ENCODE data around the gene TBCC.
"Not testable (repeated sequence)": the region's sequence is repeated elsewhere in the genome, so short reads cannot be mapped to it uniquely, and the experiment has no call there.

Gene TBCC

GRCh38 chr6:42704937-42705374 is 40.9 kb downstream of the TBCC start:
- ATAC-seq: no peak
- TF ChIP-seq RARB (CRISPR knock-in tag; IDR thresholded peaks at IDR 0.05) (no peak), PPARA (CRISPR knock-in tag; IDR thresholded peaks at IDR 0.05; ENCODE audit: borderline replicate concordance) (no peak), POU6F1 (CRISPR knock-in tag; IDR thresholded peaks at IDR 0.05; ENCODE audit: borderline replicate concordance, low read depth) (no peak), TCF4 (CRISPR knock-in tag; IDR thresholded peaks at IDR 0.05; ENCODE audit: borderline replicate concordance) (no peak), TSHZ2 (CRISPR knock-in tag; IDR thresholded peaks at IDR 0.05) (no peak)

GRCh38 chr6:42704251-42704936 is 41.5 kb downstream of the TBCC start:
- no peak for ATAC-seq
- TF ChIP-seq ZNF70 (CRISPR knock-in tag; IDR thresholded peaks at IDR 0.05) (no peak), OSR1 (CRISPR knock-in tag; IDR thresholded peaks at IDR 0.05) (no peak), ZFP3 (CRISPR knock-in tag; IDR thresholded peaks at IDR 0.05) (no peak), ZNF565 (CRISPR knock-in tag; conservative IDR thresholded peaks at IDR 0.05; ENCODE audit: low read depth) (no peak), POU6F1 (CRISPR knock-in tag; IDR thresholded peaks at IDR 0.05; ENCODE audit: borderline replicate concordance, low read depth) (no peak), RARB (CRISPR knock-in tag; IDR thresholded peaks at IDR 0.05) (no peak), ARNTL (CRISPR knock-in tag; IDR thresholded peaks at IDR 0.05; ENCODE audit: borderline replicate concordance, low read depth) (no peak), CSDC2 (CRISPR knock-in tag; IDR thresholded peaks at IDR 0.05) (no peak), ZNF8 (CRISPR knock-in tag; IDR thresholded peaks at IDR 0.05) (no peak), ZFP30 (CRISPR knock-in tag; IDR thresholded peaks at IDR 0.05) (no peak), CREB5 (CRISPR knock-in tag; IDR thresholded peaks at IDR 0.05; ENCODE audit: low read depth) (no peak), SNAI2 (CRISPR knock-in tag; IDR thresholded peaks at IDR 0.05) (no peak), PATZ1 (CRISPR knock-in tag; IDR thresholded peaks at IDR 0.05; ENCODE audit: borderline replicate concordance) (no peak)

- ATAC-seq: not testable (repeated sequence)
Observed at GRCh38 chr6:42702786-42703185, 43.1 kb downstream of the TBCC start.

- no peak for TF ChIP-seq ZFP3 (CRISPR knock-in tag; IDR thresholded peaks at IDR 0.05)
- no peak for TF ChIP-seq GLIS3 (CRISPR knock-in tag; IDR thresholded peaks at IDR 0.05)
- no peak for TF ChIP-seq TSHZ2 (CRISPR knock-in tag; IDR thresholded peaks at IDR 0.05)
- TF ChIP-seq ZNF8 (CRISPR knock-in tag; IDR thresholded peaks at IDR 0.05): 0 out of 2 replicates have a peak, but pooled peaks have one; percentile 31
- no peak for TF ChIP-seq CREB5 (CRISPR knock-in tag; IDR thresholded peaks at IDR 0.05; ENCODE audit: low read depth)
- no peak for TF ChIP-seq POU6F1 (CRISPR knock-in tag; IDR thresholded peaks at IDR 0.05; ENCODE audit: borderline replicate concordance, low read depth)
- no peak for TF ChIP-seq BACH2 (CRISPR knock-in tag; IDR thresholded peaks at IDR 0.05; ENCODE audit: borderline replicate concordance)
- TF ChIP-seq ISL1 (CRISPR knock-in tag; IDR thresholded peaks at IDR 0.05): peak; percentile 40
- TF ChIP-seq CSDC2 (CRISPR knock-in tag; IDR thresholded peaks at IDR 0.05): no peak
- ATAC-seq: peak; percentile 79
Observed at GRCh38 chr6:42702200-42702599, 43.7 kb downstream of the TBCC start.
